Measurements from ENCODE around the gene SYNE3. TPM values are rescaled to one million over a fixed set of nuclear protein-coding genes. Genes with fewer than 3 reads are reported as not detected.

The SYNE3 gene
- total RNA-seq, 3 donors from 2014 or later: 13.5 to 112 (median 22.0) TPM

DNA sequence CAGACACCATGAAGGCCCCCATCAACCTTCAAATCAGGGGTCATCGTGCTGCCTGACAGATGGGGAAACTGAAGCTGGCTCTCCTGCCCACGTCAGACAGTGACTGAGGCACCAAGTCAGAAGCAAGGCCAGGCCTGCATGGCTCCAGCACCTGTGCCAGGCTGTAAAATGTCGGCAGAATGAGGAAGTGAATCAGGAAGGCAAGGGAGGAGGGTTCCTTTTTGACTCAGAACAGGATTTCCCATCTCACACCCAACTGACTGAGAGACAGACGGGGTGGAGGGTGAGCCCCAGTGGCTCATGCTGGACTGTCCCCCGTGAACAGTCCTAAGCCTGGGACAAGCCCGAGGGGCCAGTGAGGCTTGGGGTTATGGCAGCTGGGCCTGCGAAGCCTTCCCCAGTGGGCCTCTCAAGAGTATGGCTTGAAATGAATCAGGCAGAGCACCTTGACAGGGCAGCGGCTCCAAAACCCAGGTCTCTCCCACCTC, 20.9 kb downstream of the SYNE3 start:
- no peak for DNase-seq (ENCODE audit: low spot score in 2 of 2)
- TF ChIP-seq, protein P1, sequence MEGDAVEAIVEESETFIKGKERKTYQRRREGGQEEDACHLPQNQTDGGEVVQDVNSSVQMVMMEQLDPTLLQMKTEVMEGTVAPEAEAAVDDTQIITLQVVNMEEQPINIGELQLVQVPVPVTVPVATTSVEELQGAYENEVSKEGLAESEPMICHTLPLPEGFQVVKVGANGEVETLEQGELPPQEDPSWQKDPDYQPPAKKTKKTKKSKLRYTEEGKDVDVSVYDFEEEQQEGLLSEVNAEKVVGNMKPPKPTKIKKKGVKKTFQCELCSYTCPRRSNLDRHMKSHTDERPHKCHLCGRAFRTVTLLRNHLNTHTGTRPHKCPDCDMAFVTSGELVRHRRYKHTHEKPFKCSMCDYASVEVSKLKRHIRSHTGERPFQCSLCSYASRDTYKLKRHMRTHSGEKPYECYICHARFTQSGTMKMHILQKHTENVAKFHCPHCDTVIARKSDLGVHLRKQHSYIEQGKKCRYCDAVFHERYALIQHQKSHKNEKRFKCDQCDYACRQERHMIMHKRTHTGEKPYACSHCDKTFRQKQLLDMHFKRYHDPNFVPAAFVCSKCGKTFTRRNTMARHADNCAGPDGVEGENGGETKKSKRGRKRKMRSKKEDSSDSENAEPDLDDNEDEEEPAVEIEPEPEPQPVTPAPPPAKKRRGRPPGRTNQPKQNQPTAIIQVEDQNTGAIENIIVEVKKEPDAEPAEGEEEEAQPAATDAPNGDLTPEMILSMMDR (IDR thresholded peaks at IDR 0.05): no peak
- TF ChIP-seq POLR2AphosphoS5 (IDR thresholded peaks at IDR 0.05) (no peak), POLR2A (IDR thresholded peaks at IDR 0.05) (no peak)
- H3K9me3 ChIP-seq: no peaks in the 10 kb centered on the region
- H3K36me3 ChIP-seq: no peaks in the 10 kb centered on the region
- peak overlapping the region; percentile 62 to 63 for H3K27ac ChIP-seq
- intact Hi-C loops (cut with DNase I; ENCODE audit: low total_unique reads): no loop called here
- H3K4me3 ChIP-seq: no peak overlapping the region
- no peaks in the 10 kb centered on the region for H3K27me3 ChIP-seq
- H3K4me1 ChIP-seq: peaks cover 6% of the 10 kb centered on the region in 2 donors

DNA sequence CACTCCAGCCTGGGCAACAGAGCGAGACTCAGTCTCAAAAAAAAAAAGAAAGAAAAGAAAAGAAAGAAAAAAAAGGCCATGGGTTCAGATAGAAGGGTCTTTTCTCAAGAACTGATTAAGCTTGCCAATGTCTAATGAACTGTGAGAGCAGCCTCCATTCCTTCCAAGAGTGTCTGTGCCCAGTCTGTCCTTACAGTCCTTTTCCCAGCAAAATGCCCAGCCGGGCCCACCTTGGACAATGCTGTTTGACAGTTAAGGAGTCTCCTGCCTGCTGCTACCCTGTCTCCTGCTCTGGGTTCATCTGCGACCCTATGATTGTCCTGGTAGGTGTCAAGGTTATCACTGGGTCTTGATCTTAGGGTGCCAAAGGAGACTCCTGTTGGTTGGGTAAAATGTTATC, 21.4 kb downstream of the SYNE3 start:
- no peak overlapping the region for H3K4me3 ChIP-seq
- H3K9me3 ChIP-seq: no peaks in the 10 kb centered on the region
- TF ChIP-seq POLR2A (IDR thresholded peaks at IDR 0.05) (no peak), POLR2AphosphoS5 (IDR thresholded peaks at IDR 0.05) (no peak)
- TF ChIP-seq, protein P1 (IDR thresholded peaks at IDR 0.05): no peak
- H3K27ac ChIP-seq: peak overlapping the region in 1 of 2 donors; percentile 62
- peaks cover 4 to 8% of the 10 kb centered on the region in 2 donors for H3K4me1 ChIP-seq
- intact Hi-C loops (cut with DNase I; ENCODE audit: low total_unique reads): no loop called here
- no peaks in the 10 kb centered on the region for H3K36me3 ChIP-seq
- no peaks in the 10 kb centered on the region for H3K27me3 ChIP-seq
- DNase-seq (ENCODE audit: low spot score in 2 of 2): no peak

DNA sequence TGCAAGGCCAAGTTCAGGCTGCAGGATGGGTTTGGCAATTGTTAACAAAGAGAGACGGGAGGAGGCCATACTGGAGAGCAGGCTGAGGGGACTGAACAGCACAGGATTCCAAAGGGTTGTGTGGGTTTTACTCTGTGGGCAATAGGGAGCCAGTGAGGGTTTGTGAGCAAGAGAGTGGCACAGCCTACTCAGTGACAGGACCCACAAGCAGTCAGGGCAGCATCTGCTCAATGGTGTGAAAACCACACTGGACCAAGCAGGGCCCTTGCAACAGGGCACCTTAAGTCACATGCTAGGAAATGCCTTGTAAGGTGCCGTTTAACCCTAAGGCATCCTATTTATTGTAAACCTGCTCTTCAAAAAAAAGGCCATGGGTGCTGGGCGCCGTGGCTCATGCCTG, 22.0 kb downstream of the SYNE3 start:
- Histone ChIP-seq H3K9me3 (no peaks in the 10 kb centered on the region), H3K4me3 (no peak overlapping the region), H3K27ac (peak overlapping the region; percentile 10 to 16), H3K36me3 (no peaks in the 10 kb centered on the region), H3K4me1 (peaks cover 6 to 14% of the 10 kb centered on the region in 2 donors), H3K27me3 (no peaks in the 10 kb centered on the region)
- no peak for DNase-seq (ENCODE audit: low spot score in 2 of 2)
- intact Hi-C loops (cut with DNase I; ENCODE audit: low total_unique reads): no loop called here
- TF ChIP-seq, protein P1 (IDR thresholded peaks at IDR 0.05): no peak
- TF ChIP-seq POLR2AphosphoS5 (IDR thresholded peaks at IDR 0.05) (no peak), POLR2A (IDR thresholded peaks at IDR 0.05) (no peak)

DNA sequence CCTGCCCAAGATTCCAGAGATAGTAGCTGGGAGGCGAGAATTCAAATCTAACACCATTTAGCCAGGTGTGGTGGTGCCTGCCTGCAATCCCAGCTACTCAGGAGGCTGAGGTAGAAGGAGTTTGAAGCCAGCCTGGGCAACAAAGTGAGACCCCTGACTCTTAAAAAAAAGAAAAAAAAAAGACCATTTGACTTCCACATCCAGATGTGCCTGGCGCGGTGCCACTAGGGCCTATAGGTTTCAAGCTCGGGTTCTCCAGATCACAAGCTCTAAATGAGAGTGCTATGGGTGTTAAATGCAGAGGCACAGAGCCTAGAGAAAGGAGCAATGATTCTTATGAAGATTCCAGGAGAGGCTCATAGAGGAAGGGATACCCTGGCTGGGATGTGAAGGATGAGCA, 22.5 kb downstream of the SYNE3 start:
- H3K9me3 ChIP-seq: no peaks in the 10 kb centered on the region
- no peak for DNase-seq (ENCODE audit: low spot score in 2 of 2)
- H3K27ac ChIP-seq: no peak overlapping the region
- H3K4me3 ChIP-seq: no peak overlapping the region
- intact Hi-C loops (cut with DNase I; ENCODE audit: low total_unique reads): no loop called here
- H3K27me3 ChIP-seq: no peaks in the 10 kb centered on the region
- no peaks in the 10 kb centered on the region for H3K36me3 ChIP-seq
- peaks cover 7 to 17% of the 10 kb centered on the region in 2 donors for H3K4me1 ChIP-seq
- no peak for TF ChIP-seq POLR2AphosphoS5 (IDR thresholded peaks at IDR 0.05)
- TF ChIP-seq POLR2A (IDR thresholded peaks at IDR 0.05): no peak
- TF ChIP-seq, protein P1 (IDR thresholded peaks at IDR 0.05): no peak

DNA sequence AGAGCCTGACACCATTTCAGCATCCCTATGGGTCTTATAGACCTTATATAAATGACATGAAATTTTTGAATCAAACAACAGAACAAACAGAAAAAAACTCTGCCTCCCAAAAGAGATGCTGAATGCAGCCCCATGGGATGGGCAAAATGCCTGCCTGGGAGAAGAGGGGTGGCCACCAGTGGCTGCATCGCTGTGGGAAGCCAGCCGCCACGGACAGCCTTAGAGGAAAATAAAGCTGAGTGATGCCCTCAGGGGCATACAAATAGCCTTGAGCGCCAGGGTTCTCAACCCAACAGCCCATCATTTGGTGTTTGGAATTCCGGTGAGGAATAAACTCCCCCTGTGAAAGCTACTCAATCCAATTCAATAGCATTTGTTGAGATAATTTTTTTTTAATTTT, 22.9 kb downstream of the SYNE3 start:
- no peak for DNase-seq (ENCODE audit: low spot score in 2 of 2)
- Histone ChIP-seq H3K27me3 (no peaks in the 10 kb centered on the region), H3K4me1 (peaks cover 7 to 20% of the 10 kb centered on the region in 2 donors), H3K4me3 (no peak overlapping the region), H3K27ac (no peak overlapping the region), H3K36me3 (no peaks in the 10 kb centered on the region), H3K9me3 (no peaks in the 10 kb centered on the region)
- intact Hi-C loops (cut with DNase I; ENCODE audit: low total_unique reads): no loop called here
- TF ChIP-seq POLR2A (IDR thresholded peaks at IDR 0.05) (no peak), POLR2AphosphoS5 (IDR thresholded peaks at IDR 0.05) (no peak)
- TF ChIP-seq, protein P1 (IDR thresholded peaks at IDR 0.05): no peak

Data from breast epithelium (tissue), 4 donors.